HUES64 (cell line): ENCODE data around the gene PCSK6.
A peak's percentile ranks its signal among the peaks of the same experiment; 100 is the strongest.
"Not testable (repeated sequence)": the region's sequence is repeated elsewhere in the genome, so short reads cannot be mapped to it uniquely, and the experiment has no call there.

Source experiments
- H3K27ac ChIP-seq: 2 replicates; pipeline ENCODE4 v1.7.0; 2013; ENCODE audit warnings: low read depth, low read length, inconsistent platforms
- H3K27me3 ChIP-seq: 2 replicates; pipeline ENCODE4 v1.6.1; 2013; ENCODE audit warnings: mild to moderate bottlenecking, low read length; ENCODE audit not compliant: insufficient read depth
- H3K36me3 ChIP-seq: 2 replicates; pipeline ENCODE4 v1.6.1; 2013; ENCODE audit warnings: mild to moderate bottlenecking, low read length; ENCODE audit not compliant: insufficient read depth
- H3K4me1 ChIP-seq: 2 replicates; pipeline ENCODE4 v1.6.1; 2013; ENCODE audit warnings: mild to moderate bottlenecking, low read length, moderate library complexity; ENCODE audit not compliant: insufficient read depth
- H3K4me3 ChIP-seq: 2 replicates; pipeline ENCODE4 v1.5.1; 2013; ENCODE audit warnings: mild to moderate bottlenecking, low read length, moderate library complexity
- H3K9ac ChIP-seq: 2 replicates; pipeline ENCODE4 v1.6.1; 2013; ENCODE audit warnings: mild to moderate bottlenecking, low read depth, low read length
- H3K9me3 ChIP-seq: 2 replicates; pipeline ENCODE4 v1.6.1; 2013; ENCODE audit warnings: low read depth, low read length; ENCODE audit not compliant: insufficient read depth
- WGBS: fragments of 150-250, 120-280 bp; methylation state at CpG from one replicate; pipeline ENCODE4 v1.1.7; 2013; ENCODE audit warnings: missing lambda C conversion rate; 5-methylcytosine and 5-hydroxymethylcytosine counted together

The PCSK6 gene

DNA sequence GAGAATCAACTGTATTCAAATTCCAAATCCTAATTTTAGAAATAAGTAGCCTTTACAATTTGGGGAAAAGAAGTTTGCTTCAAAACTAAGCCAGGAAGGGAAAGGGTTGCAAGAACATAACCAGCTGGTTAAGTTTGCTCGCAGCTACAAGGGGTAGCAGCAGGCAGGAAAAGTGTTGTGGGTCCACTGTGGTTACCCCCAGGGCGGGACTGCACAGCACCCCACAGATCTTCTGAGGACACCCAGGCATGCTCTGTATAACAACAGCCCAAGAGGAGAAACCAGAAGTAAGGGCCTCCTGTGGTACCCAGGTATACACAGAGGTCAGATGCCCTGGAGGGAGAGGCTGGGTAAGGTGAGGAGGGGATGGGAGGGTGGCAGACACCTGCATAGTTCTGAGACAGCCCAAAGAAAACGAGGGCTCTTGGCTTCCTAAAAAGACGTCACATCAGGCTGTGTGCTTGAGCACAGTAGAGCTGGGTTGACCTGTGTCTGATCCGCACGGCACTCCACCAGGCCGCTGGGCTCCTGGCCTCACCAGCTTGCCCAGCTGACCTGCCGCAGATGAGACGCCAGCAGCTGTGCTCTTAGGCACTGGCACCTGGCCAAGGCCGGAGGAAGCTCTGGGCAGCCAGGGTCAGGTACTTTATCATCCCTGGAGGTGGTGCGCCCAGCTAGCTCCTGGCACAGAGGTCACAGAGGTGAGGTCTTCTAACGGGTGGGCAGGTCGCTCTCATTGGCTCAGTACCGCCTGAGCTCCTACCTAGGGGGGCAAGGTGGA is 112.7 kb downstream of the PCSK6 start:
- Histone ChIP-seq H3K9ac (no peak overlapping the region), H3K4me3 (no peak overlapping the region), H3K27ac (no peak overlapping the region), H3K36me3 (no peaks in the 10 kb centered on the region), H3K4me1 (peaks cover 13% of the 10 kb centered on the region), H3K27me3 (no peaks in the 10 kb centered on the region), H3K9me3 (no peaks in the 10 kb centered on the region)
- 92% methylated on average over 14 of the region's 14 CpGs for WGBS

DNA sequence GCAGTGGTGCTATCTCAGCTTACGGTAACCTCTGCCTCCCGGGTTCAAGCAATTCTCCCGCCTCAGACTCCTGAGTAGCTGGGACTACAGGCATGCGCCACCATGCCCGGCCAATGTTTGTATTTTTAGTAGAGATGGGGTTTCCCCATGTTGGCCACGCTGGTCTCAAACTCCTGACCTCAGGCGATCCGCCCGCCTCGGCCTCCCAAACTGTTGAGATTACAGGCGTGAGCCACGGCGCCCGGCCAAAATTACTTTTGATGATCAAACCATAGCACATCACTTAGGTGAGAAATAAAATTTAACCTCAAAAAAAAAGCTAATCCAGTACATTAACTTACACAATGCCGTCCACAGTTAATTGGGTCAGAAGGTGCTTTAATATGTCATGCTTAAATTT is 114.5 kb downstream of the PCSK6 start:
- H3K27me3 ChIP-seq, result not testable (repeated sequence)
- WGBS, result 88% methylated on average over 14 of the region's 15 CpGs

DNA sequence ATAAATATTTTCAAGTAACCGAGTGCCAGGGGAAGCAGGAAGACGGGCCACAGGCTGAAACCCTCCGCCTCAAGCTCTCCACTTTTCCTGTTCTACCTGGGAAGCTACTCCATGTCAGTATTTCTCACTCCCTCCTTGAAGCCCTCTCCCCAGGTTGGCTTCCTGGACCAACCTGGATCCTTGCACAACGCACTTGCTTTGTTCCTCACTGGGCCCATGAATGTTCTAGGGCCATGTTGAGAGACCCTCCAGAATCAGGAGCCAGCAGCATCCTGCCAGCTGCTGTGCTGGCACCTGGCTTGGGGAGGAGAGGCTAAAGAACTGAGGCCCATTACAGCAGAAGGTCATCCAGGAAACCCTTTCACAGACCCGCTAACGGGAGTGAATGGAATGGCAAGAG is 115.2 kb downstream of the PCSK6 start:
- H3K9me3 ChIP-seq, result no peaks in the 10 kb centered on the region
- H3K4me1 ChIP-seq, result peaks cover 15% of the 10 kb centered on the region
- no peak overlapping the region for H3K9ac ChIP-seq
- 91% methylated on average over 6 of the region's 6 CpGs for WGBS
- H3K4me3 ChIP-seq, result no peak overlapping the region
- H3K27ac ChIP-seq, result no peak overlapping the region
- no peaks in the 10 kb centered on the region for H3K27me3 ChIP-seq
- no peaks in the 10 kb centered on the region for H3K36me3 ChIP-seq

More for the DNA sequence above, 114.5 kb downstream of the PCSK6 start:
- H3K36me3 ChIP-seq, H3K9ac ChIP-seq, H3K9me3 ChIP-seq, H3K4me3 ChIP-seq, H3K27ac ChIP-seq: not testable (repeated sequence)
- peaks cover 15% of the 10 kb centered on the region for H3K4me1 ChIP-seq

DNA sequence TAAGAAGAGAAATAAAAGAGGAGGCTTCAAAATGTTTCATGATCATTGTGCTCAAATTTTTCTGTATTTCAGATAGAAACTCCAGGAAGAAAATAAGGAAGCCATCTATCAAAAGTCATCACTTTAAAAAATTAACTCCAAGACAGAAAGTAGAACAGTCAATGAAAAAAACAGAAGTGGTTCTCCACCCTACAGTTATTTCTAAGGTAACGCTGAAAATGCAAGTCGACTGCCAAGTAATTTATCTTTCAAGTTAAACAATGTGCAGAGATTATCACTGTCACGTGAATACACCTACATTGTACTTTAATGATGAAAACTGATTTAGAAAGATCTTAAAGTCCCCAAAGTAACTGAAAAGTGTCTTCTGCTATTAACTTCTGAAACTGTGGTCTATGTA is 115.9 kb downstream of the PCSK6 start:
- WGBS, result 54% methylated on average over 3 of the region's 3 CpGs
- Histone ChIP-seq H3K9ac (no peak overlapping the region), H3K9me3 (no peaks in the 10 kb centered on the region), H3K4me3 (no peak overlapping the region), H3K27me3 (no peaks in the 10 kb centered on the region), H3K4me1 (peaks cover 15% of the 10 kb centered on the region), H3K27ac (no peak overlapping the region), H3K36me3 (no peaks in the 10 kb centered on the region)

DNA sequence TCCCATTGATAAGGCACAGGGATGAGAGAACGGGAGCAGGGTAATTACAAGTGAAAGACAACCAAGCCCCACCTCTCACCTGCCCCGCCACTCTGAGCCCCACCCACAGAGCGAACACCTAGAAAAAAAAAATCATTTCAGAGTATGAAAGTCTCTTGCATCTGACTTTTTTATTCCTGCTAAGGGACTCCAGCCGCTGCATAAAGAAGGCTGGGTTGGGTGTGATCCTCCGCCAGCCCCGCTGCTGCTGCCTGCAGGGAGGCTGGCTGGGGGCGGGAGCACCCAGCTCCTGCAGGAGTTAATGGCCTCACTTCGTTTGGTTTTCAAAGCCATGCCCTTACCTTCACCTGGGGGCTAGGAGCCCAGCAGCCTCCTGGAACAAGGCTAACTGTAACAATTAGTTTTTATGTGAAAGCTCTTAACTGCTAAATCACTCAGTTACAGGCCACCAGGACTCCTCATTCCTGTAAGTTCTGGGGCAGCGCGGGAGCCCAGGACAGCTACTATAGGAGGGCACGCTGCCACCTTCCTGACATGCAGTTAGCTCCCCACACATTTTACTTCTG is 116.5 kb downstream of the PCSK6 start:
- Histone ChIP-seq H3K27ac (no peak overlapping the region), H3K4me1 (peaks cover 15% of the 10 kb centered on the region), H3K36me3 (no peaks in the 10 kb centered on the region), H3K27me3 (no peaks in the 10 kb centered on the region), H3K9ac (no peak overlapping the region), H3K9me3 (no peaks in the 10 kb centered on the region), H3K4me3 (peak overlapping the region; percentile 32)
- 26% methylated on average over 11 of the region's 11 CpGs for WGBS

DNA sequence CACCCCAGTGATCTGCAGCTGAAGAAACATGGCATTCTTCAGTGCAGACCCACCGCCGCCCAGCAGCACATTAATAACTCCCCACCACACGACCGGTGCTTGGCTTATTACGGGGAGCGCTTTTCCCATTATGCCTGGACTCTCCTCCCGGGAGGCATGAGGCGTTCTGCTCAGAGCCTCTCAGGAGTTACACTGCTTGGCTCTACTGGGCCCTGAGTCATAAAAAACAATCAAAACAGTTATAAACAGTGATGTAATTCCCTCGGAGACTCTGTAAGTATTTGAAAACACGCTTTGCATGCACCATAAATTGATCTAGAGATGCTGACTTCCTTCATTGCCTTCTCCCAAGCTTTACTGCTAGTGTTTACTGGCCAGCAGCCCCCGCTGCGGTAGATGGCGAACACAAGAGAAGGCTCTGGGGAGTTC is 117.3 kb downstream of the PCSK6 start:
- 91% methylated on average over 13 of the region's 13 CpGs for WGBS
- no peak overlapping the region for H3K4me3 ChIP-seq
- H3K9me3 ChIP-seq, result no peaks in the 10 kb centered on the region
- H3K36me3 ChIP-seq, result no peaks in the 10 kb centered on the region
- peaks cover 15% of the 10 kb centered on the region for H3K4me1 ChIP-seq
- H3K27ac ChIP-seq, result no peak overlapping the region
- no peaks in the 10 kb centered on the region for H3K27me3 ChIP-seq
- H3K9ac ChIP-seq, result no peak overlapping the region

DNA sequence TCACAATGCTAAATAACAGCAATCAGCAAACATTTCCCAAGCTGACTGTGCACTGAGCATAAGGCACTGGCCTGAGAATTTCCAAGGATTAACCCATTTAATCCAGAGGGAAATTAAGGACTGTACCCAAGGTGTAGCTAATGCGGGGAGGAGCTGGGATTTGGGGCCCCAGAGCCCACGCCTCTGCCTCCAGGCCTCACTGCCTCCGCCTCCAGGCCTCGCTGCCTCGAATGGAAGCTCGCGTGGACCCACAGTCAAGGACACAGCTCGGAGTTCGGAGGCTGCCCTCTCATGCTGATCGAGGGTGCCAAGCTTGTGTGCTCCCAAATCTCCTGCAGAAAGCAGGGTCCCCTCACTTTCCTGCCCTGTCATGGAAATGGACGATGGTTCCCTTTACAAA is 118.0 kb downstream of the PCSK6 start:
- Histone ChIP-seq H3K9ac (no peak overlapping the region), H3K4me1 (peaks cover 15% of the 10 kb centered on the region), H3K27ac (no peak overlapping the region), H3K4me3 (no peak overlapping the region), H3K27me3 (no peaks in the 10 kb centered on the region), H3K9me3 (no peaks in the 10 kb centered on the region), H3K36me3 (no peaks in the 10 kb centered on the region)
- 92% methylated on average over 11 of the region's 11 CpGs for WGBS

DNA sequence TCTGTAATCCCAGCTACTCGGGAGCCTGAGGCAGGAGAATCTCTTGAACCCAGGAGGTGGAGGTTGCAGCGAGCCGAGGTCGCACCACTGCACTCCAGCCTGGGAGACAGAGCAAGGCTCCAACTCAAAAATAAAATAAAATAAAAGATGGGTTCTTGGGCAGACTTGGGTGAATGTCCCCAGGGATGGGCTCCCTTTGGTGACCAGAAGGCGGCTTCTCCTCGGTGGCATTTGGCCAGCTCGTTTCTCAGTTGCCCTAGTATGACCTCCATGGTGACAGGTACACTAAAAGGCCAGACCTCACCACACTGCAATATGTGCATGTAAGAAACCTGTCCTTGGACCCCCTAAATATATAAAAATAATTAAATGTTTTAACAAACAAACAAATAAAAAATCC is 118.4 kb downstream of the PCSK6 start:
- H3K4me1 ChIP-seq, result peaks cover 15% of the 10 kb centered on the region
- no peak overlapping the region for H3K4me3 ChIP-seq
- 96% methylated on average over 7 of the region's 7 CpGs for WGBS
- H3K9ac ChIP-seq, result no peak overlapping the region
- no peaks in the 10 kb centered on the region for H3K9me3 ChIP-seq
- H3K27me3 ChIP-seq, result no peaks in the 10 kb centered on the region
- H3K27ac ChIP-seq, result no peak overlapping the region
- H3K36me3 ChIP-seq, result no peaks in the 10 kb centered on the region

DNA sequence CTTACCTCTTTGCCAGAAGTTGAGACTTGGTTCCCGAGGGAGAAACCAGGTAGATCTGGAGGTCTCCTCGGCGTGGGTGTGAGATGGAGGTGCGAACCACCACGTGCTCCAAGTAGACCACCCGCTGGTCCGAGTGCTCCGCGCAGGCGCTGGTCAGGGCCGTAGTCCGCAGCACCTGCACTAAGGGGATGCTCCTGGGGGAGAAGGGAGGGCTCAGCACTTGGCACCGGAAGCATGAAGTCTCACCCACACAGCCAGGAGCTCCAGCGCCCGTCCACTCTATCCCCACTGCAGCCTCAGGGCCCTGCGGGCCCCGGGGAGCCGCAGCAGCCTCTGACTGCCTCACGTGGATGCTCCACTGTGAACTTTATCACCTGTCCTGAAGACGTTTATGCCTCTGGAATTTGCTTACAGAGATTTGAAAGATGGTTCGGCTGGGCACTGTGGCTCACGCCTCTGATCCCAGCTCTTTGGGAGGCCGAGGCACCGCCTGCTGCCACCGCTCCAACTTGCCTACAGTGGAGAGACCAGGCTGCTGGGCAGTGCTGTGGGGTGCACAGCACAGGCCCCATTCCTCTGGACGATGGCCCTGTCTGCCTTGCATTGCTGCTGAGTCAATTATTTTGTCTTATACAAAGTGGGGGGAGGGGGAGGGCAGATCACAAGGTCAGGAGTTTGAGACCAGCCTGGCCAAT is 119.0 kb downstream of the PCSK6 start:
- H3K36me3 ChIP-seq, result no peaks in the 10 kb centered on the region
- no peak overlapping the region for H3K27ac ChIP-seq
- peaks cover 15% of the 10 kb centered on the region for H3K4me1 ChIP-seq
- no peaks in the 10 kb centered on the region for H3K9me3 ChIP-seq
- no peak overlapping the region for H3K9ac ChIP-seq
- H3K27me3 ChIP-seq, result no peaks in the 10 kb centered on the region
- no peak overlapping the region for H3K4me3 ChIP-seq
- 94% methylated on average over 26 of the region's 26 CpGs for WGBS

DNA sequence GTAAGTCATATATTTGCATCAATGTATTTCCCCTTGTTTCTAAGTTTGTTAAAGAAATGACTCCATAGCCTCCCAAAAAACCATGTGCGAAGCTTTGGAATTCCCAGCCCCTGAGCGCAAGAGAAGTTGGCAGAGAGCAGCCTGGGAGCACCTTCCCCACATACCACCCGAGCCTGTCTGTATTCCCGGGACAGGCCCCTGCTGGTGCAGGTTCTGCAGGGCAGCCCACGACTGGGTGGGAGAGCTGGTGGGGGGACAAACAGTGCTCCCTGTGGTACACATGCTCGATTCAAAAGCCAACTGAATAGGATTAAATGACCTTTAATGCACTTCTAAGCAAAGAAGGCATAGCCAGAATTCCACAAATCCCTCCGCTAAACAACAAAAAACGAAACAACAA is 119.8 kb downstream of the PCSK6 start:
- Histone ChIP-seq H3K36me3 (no peaks in the 10 kb centered on the region), H3K9me3 (no peaks in the 10 kb centered on the region), H3K27me3 (no peaks in the 10 kb centered on the region), H3K9ac (no peak overlapping the region), H3K27ac (no peak overlapping the region), H3K4me1 (peaks cover 15% of the 10 kb centered on the region), H3K4me3 (no peak overlapping the region)
- WGBS, result 83% methylated on average over 8 of the region's 8 CpGs

DNA sequence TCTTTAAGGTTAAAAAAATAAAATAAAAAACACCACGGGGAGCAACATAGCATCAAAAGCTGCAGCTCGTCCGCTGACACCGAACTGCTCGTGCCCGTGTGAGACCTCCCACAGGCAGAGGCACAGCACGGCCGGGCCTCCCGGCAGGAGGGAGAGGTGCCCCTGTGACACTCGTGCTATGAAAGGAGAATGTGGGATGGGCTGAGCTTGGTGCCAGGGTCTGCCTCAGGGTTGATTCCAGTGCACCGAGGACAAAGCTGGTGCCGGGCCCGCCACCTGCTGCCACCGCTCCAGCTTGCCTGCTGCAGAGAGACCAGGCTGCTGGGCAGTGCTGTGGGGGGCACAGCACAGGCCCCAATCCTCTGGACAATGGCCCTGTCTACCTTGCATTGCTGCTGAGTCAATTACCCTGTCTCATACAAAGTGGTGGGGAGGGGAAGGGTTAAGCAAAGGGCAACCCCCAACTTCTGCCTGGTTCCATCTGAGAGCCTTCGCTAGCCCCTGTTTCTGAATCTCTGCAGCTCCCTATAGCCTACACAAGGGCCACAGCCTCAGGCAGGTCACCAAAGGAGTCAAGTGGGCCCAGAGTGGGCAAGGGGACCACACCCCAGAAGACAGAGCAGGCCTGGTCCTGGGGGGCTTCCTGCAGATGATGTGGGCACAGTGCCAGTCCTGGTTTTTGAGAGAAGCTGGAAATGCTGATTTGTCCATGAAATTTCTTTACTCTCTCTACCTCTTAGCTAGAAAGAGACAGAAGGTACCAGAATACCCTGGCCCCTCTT is 120.5 kb downstream of the PCSK6 start:
- peaks cover 15% of the 10 kb centered on the region for H3K4me1 ChIP-seq
- H3K9me3 ChIP-seq, result no peaks in the 10 kb centered on the region
- no peak overlapping the region for H3K4me3 ChIP-seq
- WGBS, result 84% methylated on average over 15 of the region's 15 CpGs
- H3K36me3 ChIP-seq, result no peaks in the 10 kb centered on the region
- H3K27me3 ChIP-seq, result no peaks in the 10 kb centered on the region
- H3K9ac ChIP-seq, result no peak overlapping the region
- H3K27ac ChIP-seq, result no peak overlapping the region
